HepG2 (cell line): Measurements from ENCODE around the gene CDHR3.

Experiments
- KDM5A ChIP-seq: fragments of 200-600 bp; sonication (generic); IDR thresholded peaks from 2 replicates; pipeline ENCODE4 v1.7.0; 2018; ENCODE audit warnings: antibody characterized with exemption, mild to moderate bottlenecking, low read length, borderline replicate concordance
- NR2F2 ChIP-seq: IDR thresholded peaks from 2 replicates; pipeline ENCODE4 v1.6.1; 2012; ENCODE audit warnings: low read depth, inconsistent platforms, borderline replicate concordance
- ONECUT2 ChIP-seq: sonication (generic); formaldehyde crosslinking; IDR thresholded peaks from 2 replicates; pipeline ENCODE4 v1.4.0; 2020; ENCODE audit warnings: missing genetic modification reagents
- POLR2A ChIP-seq, 2 experiments: IDR thresholded peaks; 2 replicates each; pipeline ENCODE4 v1.6.1; 2011; ENCODE audit warnings: low read depth in 2 of 2, low read length in 2 of 2, mild to moderate bottlenecking in 1 of 2, moderate library complexity in 1 of 2; ENCODE audit not compliant: insufficient read depth in 1 of 2
- POLR2AphosphoS5 ChIP-seq: IDR thresholded peaks from 2 replicates; pipeline ENCODE4 v1.6.1; 2012; ENCODE audit warnings: low read depth, low read length
- RFXANK ChIP-seq: IDR thresholded peaks from 2 replicates; pipeline ENCODE4 v1.6.1; 2016
- SMC3 ChIP-seq: IDR thresholded peaks from 2 replicates; pipeline ENCODE4 v1.6.1; 2011; ENCODE audit warnings: low read length, improper control_type of control experiment
- THRA ChIP-seq: sonication (generic); formaldehyde crosslinking; IDR thresholded peaks from 2 replicates; pipeline ENCODE4 v1.4.0; 2020; ENCODE audit warnings: missing genetic modification reagents, borderline replicate concordance
- ZNF3 ChIP-seq: IDR thresholded peaks from 2 replicates; pipeline ENCODE4 v1.7.0; 2017; ENCODE audit warnings: inconsistent platforms
- ZNF510 ChIP-seq: sonication (generic); formaldehyde crosslinking; IDR thresholded peaks from 2 replicates; pipeline ENCODE4 v1.4.0; 2020; ENCODE audit warnings: low read depth, mild to moderate bottlenecking, missing genetic modification reagents
- ZNF850 ChIP-seq: sonication (generic); formaldehyde crosslinking; conservative IDR thresholded peaks from 2 replicates; pipeline ENCODE4 v1.9.0; 2021; ENCODE audit warnings: mild to moderate bottlenecking, missing genetic modification reagents

- TF ChIP-seq ZNF850 (CRISPR knock-in tag) (no peak), POLR2AphosphoS5 (no peak), ONECUT2 (CRISPR knock-in tag) (no peak), RFXANK (CRISPR knock-in tag) (no peak), ZNF3 (no peak), POLR2A (IDR thresholded peaks at IDR 0.05; ENCODE audit: insufficient read depth in 1 of 2, low read depth in 2 of 2, low read length in 2 of 2) (no peak), ZNF510 (CRISPR knock-in tag) (no peak), NR2F2 (no peak), SMC3 (no peak), THRA (CRISPR knock-in tag) (no peak), KDM5A (no peak)
Observed at GRCh38 chr7:106038916-106039315, 75.9 kb downstream of the CDHR3 start.
